GM19455 (cell line): ENCODE data around the gene MYOZ3.

Source experiments
- ATAC-seq: cut with Tn5 transposase; IDR thresholded peaks from one replicate; pipeline ENCODE4 v1.9.1; 2021; ENCODE audit not compliant: unreplicated experiment

MYOZ3 gene

GRCh38 chr5:150658699-150659265, 2.3 kb upstream of the MYOZ3 start:
- ATAC-seq: no peak

DNA sequence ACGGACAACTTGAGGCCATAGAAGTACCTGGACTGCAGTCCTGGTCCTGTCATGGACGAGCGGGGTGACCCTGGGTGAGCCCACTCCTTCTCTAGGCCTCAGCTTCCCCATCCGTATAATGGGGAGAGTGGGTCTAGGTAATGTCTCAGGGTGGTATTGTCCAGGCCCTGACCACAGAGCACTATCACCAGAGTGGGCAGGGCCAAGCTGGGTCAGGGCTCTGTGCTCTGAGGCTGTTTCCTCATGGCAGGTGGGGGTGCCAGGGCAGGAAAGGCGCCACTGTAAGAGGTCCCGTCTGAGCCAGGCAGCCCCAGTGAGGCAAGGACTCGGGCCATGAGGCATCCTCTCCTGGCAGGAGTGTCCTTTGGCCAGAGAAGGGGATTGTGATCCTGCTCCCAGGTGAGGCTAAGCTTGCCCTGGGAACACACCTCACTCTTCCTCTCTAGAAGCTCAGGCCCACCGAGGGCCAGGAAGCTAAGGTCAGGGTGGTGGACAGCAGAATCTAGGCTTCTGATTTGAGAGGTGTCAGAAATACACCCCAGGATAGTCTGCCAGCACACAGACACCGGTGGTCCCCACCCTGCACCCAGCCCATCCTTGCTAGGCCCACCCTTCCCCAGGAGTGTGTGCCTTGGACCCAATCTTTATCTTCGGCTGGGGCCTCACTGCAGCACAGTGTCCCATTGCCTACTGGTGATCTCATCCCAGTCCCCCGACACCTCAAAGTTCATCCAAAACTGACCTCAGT, 1.5 kb upstream of the MYOZ3 start:
- no peak for ATAC-seq

DNA sequence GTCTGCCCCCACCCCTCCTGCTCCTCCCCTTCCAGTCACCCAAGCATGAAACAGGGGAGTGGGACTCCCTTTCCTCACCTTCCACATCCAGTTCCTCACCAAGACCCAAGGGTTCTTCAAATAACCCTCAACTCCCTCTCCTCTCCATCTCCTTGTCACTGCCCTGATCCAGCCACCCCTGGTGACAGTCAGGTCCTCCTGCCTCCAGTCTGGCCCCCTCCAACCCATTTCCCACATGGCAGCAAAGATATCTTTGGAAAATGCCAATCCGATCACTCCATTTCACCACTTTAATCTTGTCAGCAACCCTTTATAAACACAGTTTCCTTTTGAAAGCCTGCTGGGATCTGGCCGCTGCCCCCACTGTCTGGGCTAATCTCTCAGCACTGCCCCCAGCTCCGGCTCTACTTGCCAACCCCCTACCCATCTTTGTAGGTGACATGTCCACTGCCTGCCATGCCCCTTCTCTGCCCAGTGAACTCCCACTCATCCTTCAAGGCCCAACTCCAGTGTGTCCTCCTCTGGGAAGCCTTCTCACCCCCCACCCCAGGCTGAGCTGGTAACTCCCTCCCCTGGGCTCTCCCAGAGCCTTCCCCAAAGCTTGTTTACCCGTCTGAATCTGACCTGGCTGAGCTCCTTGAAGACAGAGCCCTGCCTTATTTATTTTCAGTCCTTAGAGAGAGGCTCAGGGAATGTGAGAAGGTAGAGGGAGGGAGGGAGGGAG, 781 bp upstream of the MYOZ3 start:
- ATAC-seq: no peak

DNA sequence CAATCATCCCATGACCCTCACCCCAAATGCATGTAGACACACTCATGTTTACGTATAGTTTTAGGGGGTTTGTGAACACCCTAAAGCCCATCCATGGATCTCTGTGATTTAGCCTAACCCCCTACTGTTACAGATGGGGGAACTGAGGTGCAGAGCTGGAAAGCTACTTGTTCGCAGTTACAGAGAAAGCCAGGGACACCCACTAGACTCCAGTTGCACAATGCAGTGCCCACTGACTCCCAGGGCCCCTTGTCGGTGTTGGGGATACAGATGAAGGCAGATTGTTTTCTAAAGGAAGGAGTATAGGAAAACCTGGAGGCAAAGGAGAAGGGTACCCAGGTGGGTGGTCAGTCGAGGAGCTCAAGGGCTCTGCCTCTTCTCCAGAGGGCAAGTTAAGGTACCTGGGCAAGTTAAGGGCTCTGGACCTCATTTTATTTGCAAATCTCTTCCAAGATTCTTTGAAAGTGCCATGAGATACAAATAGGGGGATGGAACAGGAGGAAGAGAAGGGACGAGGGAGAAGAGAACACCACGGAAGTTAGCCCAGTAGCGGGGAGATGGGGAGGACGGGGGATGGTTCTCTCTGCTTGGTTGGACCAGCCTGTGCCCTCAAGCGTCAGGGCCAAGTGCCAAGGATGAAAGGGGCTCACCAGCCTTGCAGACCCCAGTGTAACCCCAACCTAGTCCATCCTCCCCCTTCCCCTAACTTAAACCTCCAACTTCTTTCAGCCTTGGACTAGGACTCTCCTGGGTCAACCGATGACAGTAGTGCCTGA, 958 bp downstream of the MYOZ3 start:
- ATAC-seq: no peak

DNA sequence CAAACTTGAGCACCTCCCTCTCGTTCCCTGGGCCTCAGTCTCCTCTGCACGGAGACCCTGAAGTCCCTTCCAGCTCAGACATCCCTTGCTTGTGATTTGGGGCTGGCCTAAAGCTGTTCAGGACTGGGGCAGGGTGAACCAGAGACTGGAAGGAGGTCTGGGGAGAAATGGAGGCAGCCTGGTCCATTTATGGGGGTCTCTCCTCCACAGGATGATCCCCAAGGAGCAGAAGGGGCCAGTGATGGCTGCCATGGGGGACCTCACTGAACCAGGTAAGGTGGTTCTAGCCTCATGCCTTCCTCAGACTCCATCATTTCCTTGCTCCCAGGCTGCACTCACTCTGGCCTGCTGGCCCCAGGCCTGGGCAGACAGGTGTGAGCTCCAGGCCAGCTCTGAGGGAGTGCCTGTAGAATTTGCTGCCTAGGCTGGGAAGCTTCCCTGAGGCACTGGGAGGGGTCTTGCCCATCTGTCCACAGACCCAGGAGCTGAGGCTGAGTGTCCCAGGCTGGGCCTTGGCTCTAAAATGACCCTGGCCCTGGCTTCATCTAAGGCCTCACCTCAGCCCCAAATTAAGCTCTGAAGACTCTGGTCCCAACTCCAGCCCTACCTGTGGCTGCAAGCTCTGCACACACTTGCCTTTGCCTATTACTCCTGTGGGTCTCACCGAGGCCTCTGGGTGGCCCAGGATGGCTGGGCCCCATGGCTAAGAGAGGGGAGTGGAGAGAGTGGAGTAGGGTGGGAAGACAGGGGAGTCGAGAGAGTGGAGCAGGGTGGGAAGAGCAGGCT, 1.9 kb downstream of the MYOZ3 start:
- ATAC-seq: no peak

- ATAC-seq: no peak
These were observed 2.9 kb downstream of the MYOZ3 start for GRCh38 chr5:150663936-150664335.

DNA sequence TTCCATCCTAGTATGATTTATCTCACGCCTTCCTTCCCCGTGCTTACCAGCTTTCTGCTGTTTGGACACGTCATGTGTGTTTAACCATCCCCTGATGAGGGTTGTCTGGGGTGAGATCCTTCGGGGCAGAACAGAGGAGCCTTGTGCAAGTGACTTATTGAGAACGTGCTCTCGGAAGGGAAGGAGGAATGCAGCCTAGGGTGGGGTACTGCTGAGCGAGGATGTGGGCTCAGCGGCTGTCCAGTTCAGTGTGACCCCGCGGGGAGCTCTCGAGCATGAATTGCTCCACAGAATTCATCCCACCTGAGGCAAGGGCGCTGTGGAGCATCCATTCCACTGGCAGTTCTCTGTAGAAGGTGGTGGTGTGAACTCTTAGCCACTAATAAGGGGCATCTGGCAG, 4.0 kb downstream of the MYOZ3 start:
- ATAC-seq: no peak

GRCh38 chr5:150670275-150670947, 9.4 kb downstream of the MYOZ3 start:
- no peak for ATAC-seq

GRCh38 chr5:150670948-150671310, 9.9 kb downstream of the MYOZ3 start:
- no peak for ATAC-seq

DNA sequence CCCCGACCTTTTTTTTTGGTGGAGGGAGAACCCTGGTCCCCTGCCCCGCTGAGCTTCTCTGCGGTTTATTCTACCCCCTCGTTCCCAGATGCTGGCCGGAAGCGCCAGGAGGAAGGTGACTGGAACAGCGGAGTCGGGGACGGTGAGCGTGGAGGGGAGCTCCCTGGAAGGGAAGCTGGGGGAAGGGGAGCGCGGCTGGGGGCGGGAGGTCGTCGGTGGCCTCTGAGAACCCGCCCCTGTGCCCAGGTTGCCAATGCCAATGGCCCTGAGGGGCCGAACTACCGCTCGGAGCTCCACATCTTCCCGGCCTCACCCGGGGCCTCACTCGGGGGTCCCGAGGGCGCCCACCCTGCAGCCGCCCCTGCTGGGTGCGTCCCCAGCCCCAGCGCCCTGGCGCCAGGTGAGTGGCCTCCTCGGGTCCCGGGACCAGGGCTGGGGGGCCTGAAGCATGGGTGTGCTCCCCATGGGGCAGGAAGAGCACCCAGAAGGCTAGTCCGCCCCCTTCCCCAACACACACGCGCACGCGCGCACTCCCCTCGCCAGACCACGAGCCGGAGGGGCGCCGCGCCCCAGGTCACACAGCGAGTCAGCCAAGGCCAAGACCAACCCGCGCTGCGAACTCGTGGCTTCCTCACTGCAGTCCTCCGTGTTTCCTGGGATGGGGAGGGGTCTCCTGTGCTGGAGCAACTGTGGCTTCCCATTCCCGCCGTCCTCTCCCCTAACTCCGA, 10.6 kb downstream of the MYOZ3 start:
- no peak for ATAC-seq

DNA sequence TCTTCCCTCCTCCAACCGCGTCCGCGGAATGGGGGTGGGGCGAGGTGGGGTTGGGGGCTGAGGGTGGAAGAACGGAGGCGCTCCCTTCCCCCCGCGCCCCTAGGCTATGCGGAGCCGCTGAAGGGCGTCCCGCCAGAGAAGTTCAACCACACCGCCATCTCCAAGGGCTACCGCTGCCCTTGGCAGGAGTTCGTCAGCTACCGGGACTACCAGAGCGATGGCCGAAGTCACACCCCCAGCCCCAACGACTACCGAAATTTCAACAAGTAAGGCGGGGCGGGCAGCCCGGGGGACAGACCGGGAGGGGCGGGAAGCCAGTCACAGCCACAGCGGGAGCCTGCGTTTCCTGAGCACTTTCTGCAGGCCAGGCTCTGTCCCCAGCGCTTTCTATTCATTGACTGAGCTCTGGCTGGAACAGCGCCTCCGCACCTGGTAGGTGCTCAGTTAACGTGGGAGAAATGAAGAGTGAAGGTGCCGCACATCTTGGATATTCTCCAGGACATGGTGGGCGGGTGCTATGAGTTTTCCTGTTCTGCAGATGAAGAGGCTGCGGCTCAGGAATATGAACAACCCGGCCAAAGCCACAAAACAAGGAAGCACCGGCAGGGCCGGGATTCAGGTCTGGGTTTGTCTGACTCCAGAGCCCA, 11.3 kb downstream of the MYOZ3 start:
- ATAC-seq: no peak

- no peak for ATAC-seq
These were observed 11.8 kb downstream of the MYOZ3 start for GRCh38 chr5:150672884-150673275.

DNA sequence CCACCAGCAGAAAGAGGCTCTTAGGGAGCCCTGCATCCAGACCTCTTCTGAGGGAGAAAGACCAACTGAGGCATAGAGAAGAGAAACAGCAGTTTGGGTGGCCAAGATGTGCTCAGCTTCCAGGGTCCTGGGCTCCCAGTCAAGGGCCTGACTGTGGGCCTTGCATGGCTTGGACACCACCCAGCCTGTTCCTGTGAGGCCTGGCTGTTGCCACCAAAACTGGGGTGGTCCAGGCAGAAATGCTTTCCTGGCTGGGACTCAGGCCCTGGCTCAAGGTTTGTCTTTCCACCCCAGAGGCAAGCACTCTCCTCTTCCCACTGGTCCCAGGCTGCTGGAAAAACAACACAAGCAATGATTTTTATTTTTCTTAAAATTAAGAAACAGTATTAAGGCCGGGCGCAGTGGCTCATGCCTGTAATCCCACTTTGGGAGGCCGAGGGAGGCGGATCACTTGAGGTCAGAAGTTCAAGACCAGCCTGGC, 13.3 kb downstream of the MYOZ3 start:
- ATAC-seq: no peak

DNA sequence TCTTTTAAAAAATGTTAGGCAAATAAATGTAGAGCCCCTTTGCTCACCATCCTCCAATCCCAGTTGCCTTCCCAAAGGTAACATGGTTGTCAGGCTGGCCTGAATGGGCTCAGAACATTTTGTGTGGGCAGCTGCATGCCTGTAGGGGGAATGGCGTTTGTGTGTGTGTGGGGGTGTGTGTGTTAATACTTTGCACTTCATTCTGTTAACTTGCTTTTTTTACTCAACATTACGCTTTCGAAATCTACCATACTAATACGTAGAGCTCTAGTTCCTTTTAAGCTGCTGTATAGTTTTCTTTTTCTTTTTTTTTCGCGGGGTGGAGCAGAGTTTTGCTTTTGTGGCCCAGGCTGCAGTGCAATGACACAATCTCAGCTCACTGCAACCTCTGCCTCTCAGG, 14.0 kb downstream of the MYOZ3 start:
- no peak for ATAC-seq

GRCh38 chr5:150676578-150676977, 15.5 kb downstream of the MYOZ3 start:
- ATAC-seq: no peak

DNA sequence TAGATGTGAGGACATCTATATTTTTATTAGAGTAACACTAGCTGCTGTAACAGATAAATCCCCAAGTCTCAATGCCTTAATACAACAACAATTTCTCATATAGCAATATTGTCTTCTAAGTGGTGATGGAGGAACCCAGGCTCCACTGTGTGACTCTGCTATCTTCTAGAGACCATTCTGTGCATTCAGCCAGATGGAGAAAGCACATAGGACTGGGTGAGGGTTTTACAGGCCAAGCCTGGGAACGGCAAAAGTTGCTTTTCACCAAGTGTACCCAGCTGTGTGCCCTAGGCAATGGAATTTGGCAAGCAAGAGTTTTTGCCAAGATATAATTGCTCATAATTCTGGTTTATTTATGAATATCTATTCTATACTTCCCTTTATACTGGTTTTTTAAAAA, 28.1 kb downstream of the MYOZ3 start:
- ATAC-seq: no peak

- no peak for ATAC-seq
These were observed 29.7 kb downstream of the MYOZ3 start for GRCh38 chr5:150690760-150691159.

- ATAC-seq: no peak
These were observed 31.2 kb downstream of the MYOZ3 start for GRCh38 chr5:150692276-150692675.

DNA sequence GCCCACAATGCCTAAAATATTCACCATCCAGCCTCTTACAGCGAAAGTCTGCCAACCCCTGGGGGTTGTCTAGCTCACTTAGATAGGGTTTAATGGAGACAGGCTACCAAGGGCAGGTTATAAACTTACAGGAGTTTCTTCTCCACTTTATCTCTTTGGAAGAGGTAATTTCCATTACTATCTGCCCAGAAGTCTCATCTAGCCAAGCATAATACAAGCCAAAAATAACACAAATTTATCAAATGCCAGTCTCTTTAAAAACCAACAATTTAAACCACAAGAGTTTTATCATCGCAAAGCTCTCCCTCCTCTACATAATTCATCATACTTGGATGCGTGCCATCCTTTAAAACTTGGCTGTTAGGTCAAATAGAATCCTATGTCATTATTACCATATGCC, 33.6 kb downstream of the MYOZ3 start:
- no peak for ATAC-seq
